HG02610 (cell line): ENCODE data around the gene FCGBP.
"Not testable (repeated sequence)": the region's sequence is repeated elsewhere in the genome, so short reads cannot be mapped to it uniquely, and the experiment has no call there.

Experiments
- ATAC-seq: cut with Tn5 transposase; IDR thresholded peaks from one replicate; pipeline ENCODE4 v1.9.1; 2021; ENCODE audit warnings: mild to moderate bottlenecking, moderate library complexity; ENCODE audit not compliant: unreplicated experiment

Gene FCGBP

GRCh38 chr19:39919976-39920375 is 14.5 kb downstream of the FCGBP start:
- no peak for ATAC-seq

GRCh38 chr19:39918183-39918651 is 16.2 kb downstream of the FCGBP start:
- ATAC-seq = no peak

DNA sequence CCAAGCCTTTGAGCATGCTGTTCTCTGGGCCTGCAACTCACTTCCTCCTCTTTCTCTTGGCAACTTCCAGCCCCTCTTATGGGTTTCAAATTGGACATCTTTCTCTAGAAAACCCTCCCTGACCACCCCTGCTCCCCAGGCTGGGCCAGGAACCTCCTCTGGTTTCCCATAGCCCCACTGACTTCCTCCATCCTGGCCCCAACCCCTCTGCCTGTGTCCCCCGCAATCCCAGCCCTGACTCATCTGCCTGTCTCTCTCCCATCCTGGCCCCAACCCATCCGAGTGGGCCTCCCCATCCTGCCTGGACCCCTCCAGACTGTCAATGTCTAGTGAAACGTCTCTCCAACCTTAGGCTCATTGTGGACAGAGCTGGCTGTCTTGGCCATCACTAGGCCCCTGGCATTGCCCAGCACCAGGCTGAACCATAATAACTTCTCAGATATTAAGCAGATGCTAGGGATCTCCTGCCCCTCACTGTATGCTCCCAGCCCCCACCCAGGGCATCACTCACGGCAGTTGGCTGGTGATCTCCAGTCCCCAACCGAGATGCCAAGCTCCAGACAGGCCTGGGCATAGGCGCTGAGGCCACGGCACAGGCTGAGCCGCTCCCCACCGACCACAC is 16.8 kb downstream of the FCGBP start:
- no peak for ATAC-seq

GRCh38 chr19:39916851-39917396 is 17.5 kb downstream of the FCGBP start:
- no peak for ATAC-seq

GRCh38 chr19:39916236-39916635 is 18.2 kb downstream of the FCGBP start:
- no peak for ATAC-seq

- ATAC-seq = no peak
Observed at GRCh38 chr19:39915848-39916215, 18.6 kb downstream of the FCGBP start.

DNA sequence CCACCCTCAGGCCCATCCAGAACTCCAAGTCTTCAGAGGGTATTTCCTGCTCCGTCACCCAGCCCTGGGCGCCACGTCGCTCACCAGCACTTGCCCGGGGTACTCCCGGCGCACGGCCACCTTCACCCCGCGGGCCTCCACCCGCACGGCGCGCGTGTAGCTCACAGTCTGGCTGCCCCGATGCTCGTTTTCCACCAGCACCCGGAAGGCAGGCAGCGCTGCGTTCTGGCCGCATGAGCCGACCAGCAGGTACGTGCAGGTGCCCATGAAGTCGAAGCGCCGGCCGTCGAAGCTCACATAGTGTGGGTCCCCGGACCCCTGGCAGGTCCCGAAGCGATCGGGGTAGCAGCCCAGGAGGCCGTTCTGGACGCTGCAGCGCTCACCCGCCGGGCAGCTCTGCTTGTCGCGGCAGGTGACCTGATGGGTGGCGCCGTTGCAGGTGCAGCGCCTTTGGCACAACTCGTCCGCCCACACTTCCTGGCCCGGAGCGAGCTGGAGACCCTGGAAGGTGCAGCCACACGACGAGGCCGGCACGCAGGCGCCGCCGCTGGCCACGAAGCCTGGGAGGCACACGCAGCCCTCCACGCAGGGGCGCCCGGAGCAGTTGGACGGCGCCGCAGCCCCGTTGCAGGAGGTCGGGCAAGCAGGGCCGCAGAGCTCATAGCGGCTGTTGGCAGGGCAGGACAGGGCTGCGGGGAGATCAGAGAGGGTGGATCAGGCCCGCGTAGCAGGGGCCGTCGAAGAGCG is 19.2 kb downstream of the FCGBP start:
- ATAC-seq = no peak

- no peak for ATAC-seq
Observed at GRCh38 chr19:39913682-39914333, 20.6 kb downstream of the FCGBP start.

- ATAC-seq = no peak
Observed at GRCh38 chr19:39908803-39909202, 25.6 kb downstream of the FCGBP start.

DNA sequence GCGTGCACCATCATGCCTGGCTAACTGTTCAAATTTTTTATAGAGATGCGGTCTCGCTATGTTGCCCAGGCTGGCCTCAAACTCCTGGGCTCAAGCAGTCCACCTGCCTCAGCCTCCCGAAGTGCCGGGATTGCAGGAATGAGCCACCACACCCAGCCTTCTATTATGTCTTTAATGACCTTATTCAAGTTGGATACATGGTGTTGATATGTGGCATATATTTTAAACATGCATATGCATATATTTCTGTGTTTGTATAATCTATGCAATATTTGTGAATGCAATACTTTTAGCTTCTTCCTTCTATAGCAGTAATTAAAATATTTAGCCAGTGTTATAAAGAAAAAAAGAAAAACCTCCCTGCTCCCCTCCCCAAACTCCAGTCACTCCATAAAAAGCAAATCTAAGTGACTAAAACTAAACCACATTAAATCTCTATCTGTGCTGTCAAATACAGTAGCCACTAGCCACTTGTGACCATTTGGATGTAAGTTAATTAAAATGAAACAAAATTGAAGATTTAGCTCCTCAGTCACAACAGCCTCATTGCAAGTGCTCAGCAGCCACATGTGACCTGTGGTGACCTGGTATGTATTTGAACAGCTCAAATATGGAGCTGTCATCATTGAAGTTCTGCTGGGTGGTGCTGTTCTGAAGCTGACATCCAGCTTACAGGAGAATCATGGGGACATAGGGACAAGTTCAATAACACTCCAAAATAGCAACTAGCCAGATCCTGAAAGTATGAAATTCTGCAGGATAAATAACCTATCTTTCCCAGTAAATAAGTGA is 27.4 kb downstream of the FCGBP start:
- no peak for ATAC-seq

DNA sequence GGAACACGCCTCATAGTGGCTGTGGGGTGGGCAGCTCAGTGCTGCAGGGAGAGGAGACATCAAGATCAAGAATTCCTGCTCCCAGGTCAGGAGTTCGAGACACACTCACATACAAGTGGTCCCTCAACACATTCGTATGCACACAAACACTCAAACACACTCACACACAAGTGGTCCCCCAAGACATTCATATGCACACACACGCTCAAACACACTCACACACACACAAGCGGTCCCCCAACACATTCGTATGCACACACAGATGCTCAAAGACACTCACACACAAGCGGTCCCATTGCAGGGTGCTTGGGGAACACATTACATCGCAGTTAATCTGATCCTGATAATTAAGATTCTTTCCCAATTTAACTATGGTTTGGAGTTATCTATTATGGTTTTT is 28.2 kb downstream of the FCGBP start:
- no peak for ATAC-seq

DNA sequence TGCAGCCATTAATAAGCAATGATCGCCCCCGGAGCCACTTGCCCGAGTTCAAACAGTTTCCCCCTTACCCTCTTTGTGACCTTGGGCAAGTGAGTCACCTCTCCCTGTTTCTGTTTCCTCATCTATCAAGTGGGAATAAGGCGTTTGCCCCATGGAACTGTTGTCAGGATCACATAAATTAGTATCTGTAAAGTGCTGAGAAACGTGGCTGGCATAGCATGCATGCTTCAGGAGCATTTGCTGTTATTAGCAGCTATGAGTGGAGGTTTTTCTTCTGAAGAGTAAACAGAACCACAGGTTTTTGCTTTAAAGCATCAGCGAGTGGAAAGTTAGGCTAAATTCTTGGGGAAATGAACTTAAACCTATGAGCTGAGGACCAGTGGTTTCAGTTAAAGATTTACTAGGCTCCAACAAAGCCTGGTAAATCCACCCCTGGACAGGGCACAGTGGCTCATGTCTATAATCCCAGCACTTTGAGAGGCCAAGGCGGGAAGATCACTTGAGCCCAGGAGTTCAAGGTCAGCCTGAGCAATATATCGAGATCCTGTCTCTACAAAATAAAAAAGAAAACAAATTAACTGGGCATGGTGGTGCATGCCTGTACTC is 30.8 kb downstream of the FCGBP start:
- not testable (repeated sequence) for ATAC-seq

DNA sequence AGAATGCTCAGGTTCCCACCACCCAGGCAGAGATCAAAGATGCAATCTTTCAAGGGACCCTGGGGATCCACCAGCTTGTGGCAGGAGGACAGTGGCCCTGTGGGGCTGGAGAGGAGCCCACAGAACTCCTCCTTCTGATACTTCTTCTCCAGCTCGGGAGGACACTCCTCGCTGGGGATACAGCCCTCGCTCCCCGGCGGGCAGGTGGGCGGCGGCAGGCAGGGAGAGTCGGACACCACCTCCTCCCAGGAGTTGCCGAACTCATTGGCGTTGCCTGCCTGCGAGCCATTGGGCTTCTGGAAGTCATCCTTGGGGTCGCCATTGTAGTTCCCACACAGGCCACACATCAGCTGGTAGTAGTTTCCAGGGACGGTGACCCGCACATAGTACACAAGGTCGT is 32.1 kb downstream of the FCGBP start:
- not testable (repeated sequence) for ATAC-seq

DNA sequence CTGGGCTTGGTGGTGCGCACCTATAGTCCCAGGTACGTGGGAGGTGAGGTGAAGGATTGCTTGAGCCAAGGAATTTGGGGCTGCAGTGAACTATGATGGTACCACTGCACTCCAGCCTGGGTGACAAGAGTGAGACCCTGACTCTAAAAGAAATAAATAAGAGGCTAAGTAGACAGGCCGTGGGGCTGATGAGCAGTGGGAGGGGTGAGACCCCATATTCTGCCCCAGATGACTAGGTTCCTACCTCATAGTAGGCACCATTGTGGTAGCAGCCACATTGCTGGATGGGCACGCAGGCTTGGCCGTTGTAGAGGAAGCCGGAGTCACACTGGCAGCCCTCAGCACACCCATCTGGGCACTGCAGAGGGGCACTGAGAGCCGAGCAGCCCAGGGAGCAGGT is 32.8 kb downstream of the FCGBP start:
- ATAC-seq = not testable (repeated sequence)

DNA sequence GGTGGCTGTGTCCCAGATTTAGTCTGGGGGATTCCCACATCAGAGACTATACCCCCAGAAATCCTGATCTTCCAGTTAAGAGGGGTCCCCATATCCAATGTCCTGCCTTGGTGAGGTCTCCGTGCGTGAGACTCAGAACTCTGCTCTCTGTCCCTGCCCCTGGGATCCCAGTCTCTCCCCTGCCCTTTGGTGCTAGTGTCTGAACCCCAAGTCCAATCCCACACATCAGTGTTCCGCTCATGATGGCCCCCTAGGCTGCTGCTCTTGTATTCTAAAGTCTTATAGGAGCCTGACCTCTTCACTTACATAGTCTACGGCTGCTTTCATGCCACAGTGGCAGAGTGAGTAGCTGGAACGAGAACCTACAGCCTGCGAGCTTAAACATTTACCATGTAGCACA is 35.6 kb downstream of the FCGBP start:
- not testable (repeated sequence) for ATAC-seq

DNA sequence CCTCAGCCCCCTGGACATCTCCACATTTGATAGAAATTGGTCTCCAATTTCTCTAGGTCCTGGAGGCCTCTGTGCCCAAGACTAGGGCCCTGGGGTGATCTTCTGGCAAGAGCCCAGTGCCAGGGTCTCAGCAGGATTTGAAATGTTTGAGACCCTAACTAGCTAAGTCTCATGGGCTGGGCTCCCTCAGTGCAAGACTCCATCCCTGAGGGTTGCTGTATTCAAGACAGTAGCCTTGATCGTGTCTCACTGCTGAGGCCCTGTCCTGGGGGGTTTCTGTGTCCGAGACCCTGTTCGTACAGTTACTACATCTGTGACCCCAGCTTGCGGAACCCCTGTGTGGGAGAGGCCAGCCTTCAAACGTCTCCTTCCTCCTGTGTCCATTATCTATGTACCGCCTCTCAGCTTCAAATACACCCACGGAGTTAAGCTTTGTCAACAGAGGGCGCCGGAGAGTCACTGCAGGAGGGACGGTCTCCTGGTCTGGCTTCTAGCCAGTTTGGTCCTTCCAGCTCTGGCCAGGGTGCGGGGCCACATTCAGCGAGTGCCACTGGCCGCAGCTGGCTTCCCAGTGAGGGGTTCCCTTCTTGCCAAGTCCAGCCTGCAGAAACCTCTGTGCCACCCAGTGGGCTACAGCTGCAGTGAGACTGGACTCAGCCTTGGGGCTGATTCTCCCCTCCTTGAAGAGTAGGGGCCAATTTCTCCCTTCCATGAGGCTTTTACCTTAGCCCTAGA is 36.8 kb downstream of the FCGBP start:
- not testable (repeated sequence) for ATAC-seq

DNA sequence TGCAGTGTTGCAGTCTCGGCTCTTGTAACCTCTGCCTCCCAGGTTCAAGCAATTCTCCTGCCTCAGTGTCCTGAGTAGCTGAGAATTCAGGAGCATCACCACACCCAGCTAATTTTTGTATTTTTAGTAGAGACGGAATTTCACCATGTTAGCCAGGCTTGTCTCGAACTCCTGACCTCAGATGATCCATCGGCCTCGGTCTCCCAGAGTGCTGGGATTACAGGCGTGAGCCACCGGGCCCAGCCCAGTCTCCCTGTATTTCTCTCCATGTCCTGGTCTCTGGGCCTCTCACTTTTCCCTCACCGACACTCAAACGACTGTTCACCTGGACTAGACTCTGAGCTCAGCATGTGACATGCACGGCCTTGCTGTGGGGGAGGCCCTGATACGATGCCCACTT is 39.3 kb downstream of the FCGBP start:
- ATAC-seq = not testable (repeated sequence)

GRCh38 chr19:39894236-39894606 is 40.2 kb downstream of the FCGBP start:
- ATAC-seq = not testable (repeated sequence)

- ATAC-seq = not testable (repeated sequence)
Observed at GRCh38 chr19:39893366-39894235, 40.8 kb downstream of the FCGBP start.
